KMS-11 (cell line): ENCODE data around the gene C19orf67.

ENCODE experiments used
- H2AFZ ChIP-seq: fragments of 200-600 bp; sonication (generic); 2 replicates; pipeline ENCODE4 v1.6.1; 2016; ENCODE audit warnings: antibody characterized with exemption, mixed run types, low read depth
- H3K27ac ChIP-seq: fragments of 200-600 bp; sonication (generic); 2 replicates; pipeline ENCODE4 v1.6.1; 2016; ENCODE audit warnings: mild to moderate bottlenecking, mixed run types
- H3K27me3 ChIP-seq: fragments of 200-600 bp; sonication (generic); 2 replicates; pipeline ENCODE4 v1.6.1; 2017; ENCODE audit warnings: mild to moderate bottlenecking, low read depth, mixed run types, moderate library complexity; ENCODE audit not compliant: insufficient read depth
- H3K36me3 ChIP-seq: fragments of 200-600 bp; sonication (generic); 2 replicates; pipeline ENCODE4 v1.6.1; 2017; ENCODE audit warnings: mild to moderate bottlenecking, mixed run types; ENCODE audit not compliant: insufficient read depth
- H3K4me1 ChIP-seq: fragments of 200-600 bp; sonication (generic); 2 replicates; pipeline ENCODE4 v1.6.1; 2016; ENCODE audit warnings: mild to moderate bottlenecking, low read depth, mixed run types; ENCODE audit not compliant: poor library complexity, severe bottlenecking
- H3K4me2 ChIP-seq: fragments of 200-600 bp; sonication (generic); 2 replicates; pipeline ENCODE4 v1.7.0; 2016; ENCODE audit warnings: mild to moderate bottlenecking, mixed run types
- H3K4me3 ChIP-seq: fragments of 200-600 bp; sonication (generic); IDR thresholded peaks from 2 replicates; pipeline ENCODE4 v1.6.1; 2017; ENCODE audit warnings: low read depth, low read length, mixed read lengths; ENCODE audit not compliant: insufficient read depth
- H3K79me2 ChIP-seq: fragments of 200-600 bp; sonication (generic); 2 replicates; pipeline ENCODE4 v1.6.1; 2016; ENCODE audit warnings: low read depth, mixed run types; ENCODE audit not compliant: insufficient read depth
- H3K9ac ChIP-seq: fragments of 200-600 bp; sonication (generic); 2 replicates; pipeline ENCODE4 v1.6.1; 2016; ENCODE audit warnings: mild to moderate bottlenecking, mixed run types
- H4K20me1 ChIP-seq: fragments of 200-600 bp; sonication (generic); 2 replicates; pipeline ENCODE4 v1.6.1; 2016; ENCODE audit warnings: mild to moderate bottlenecking, mixed run types; ENCODE audit not compliant: insufficient read depth
- CTCF ChIP-seq: fragments of 200-600 bp; sonication (generic); conservative IDR thresholded peaks from 2 replicates; pipeline ENCODE4 v1.6.1; 2017; ENCODE audit warnings: low read depth, mild to moderate bottlenecking, antibody characterized with exemption, low read length, moderate library complexity, mixed read lengths

Gene C19orf67

GRCh38 chr19:14085309-14085995 is at the start of gene C19orf67:
C19orf67 (minus strand) TSS chr19:14085783; CDS start chr19:14085627, 156 bp downstream.
- H3K4me3 ChIP-seq = no peak within 1 kb of the TSS

DNA sequence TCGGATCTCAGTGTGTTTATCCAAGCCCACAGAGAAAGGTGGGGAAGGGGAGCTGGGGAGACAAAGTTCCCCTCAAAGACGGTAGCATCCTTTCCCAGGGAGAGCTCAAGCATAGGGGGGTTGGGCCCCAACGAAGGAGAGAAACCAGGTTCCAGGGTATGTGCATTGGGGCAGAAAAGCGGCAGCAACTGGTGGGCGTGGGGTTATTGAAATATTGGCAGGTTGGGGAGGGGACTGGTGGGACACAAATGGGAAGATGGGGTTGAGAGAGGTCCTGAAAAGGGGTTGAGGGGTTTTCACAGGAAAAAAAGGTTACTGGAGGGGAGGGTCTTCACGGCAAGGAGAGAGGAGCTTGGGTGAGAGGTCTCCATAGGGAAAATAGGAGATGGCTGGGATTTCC is 49.8 kb upstream of the C19orf67 start:
- Histone ChIP-seq H3K27ac (no peak overlapping the region), H2AFZ (no peak overlapping the region), H3K4me1 (peaks cover 24% of the 10 kb centered on the region), H3K27me3 (no peaks in the 10 kb centered on the region), H3K4me3 (no peak overlapping the region), H3K4me2 (peak overlapping the region; percentile 62), H3K79me2 (peaks cover 28% of the 10 kb centered on the region), H3K36me3 (no peaks in the 10 kb centered on the region), H3K9ac (peak overlapping the region; percentile 61; the same call in 1 of the 2 replicates), H4K20me1 (no peaks in the 10 kb centered on the region)
- TF ChIP-seq CTCF = no peak

More at GRCh38 chr19:14085309-14085995, at the start of gene C19orf67:
- Histone ChIP-seq H2AFZ (no peak within 1 kb of the TSS), H3K36me3 (no peaks in the 10 kb centered on the region), H3K27ac (no peak within 1 kb of the TSS), H3K9ac (no peak within 1 kb of the TSS), H3K4me2 (no peak within 1 kb of the TSS), H3K79me2 (no peaks in the 10 kb centered on the region), H4K20me1 (no peaks in the 10 kb centered on the region), H3K27me3 (no peaks in the 10 kb centered on the region), H3K4me1 (peaks cover 6% of the 10 kb centered on the region)
- TF ChIP-seq CTCF = no peak

DNA sequence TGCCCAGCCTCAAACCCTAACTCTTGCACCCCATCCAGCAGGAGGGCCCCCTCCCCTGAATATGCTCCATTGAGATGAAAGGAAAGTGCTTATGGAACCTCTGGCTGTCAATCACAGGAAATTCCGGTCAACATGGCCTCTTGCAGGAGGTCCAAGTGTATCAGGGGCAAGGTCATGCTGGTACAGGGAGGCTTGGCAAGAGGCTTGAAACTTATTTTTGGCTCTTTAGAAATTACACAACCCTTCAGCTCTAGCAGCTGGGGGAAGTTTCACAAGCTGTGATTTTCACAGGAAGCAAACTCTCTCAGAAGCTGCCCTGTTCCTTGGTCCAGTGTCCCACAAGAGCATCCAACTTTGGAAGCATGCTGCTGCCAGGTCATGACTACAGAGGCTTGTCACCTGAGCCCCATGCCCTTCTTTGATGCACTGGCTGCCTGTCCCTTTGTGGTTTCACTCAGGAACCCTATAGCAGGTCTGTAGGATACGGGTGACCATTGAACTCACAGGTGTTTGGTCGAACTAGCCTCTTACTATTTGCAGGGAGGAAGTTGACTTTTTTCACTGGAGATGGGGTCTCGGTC is 42.4 kb upstream of the C19orf67 start:
- peak overlapping the region; percentile 71 for H3K4me2 ChIP-seq
- H3K27me3 ChIP-seq = no peaks in the 10 kb centered on the region
- peak overlapping the region; percentile 49; the same call in 1 of the 2 replicates for H3K27ac ChIP-seq
- no peak overlapping the region for H2AFZ ChIP-seq
- peaks cover 8% of the 10 kb centered on the region; the same call in 1 of the 2 replicates for H3K79me2 ChIP-seq
- H3K4me3 ChIP-seq = no peak overlapping the region
- H4K20me1 ChIP-seq = no peaks in the 10 kb centered on the region
- H3K36me3 ChIP-seq = no peaks in the 10 kb centered on the region
- peaks cover 39% of the 10 kb centered on the region for H3K4me1 ChIP-seq
- TF ChIP-seq CTCF = no peak
- no peak overlapping the region for H3K9ac ChIP-seq

- Histone ChIP-seq H4K20me1 (no peaks in the 10 kb centered on the region), H3K4me3 (no peak overlapping the region), H3K27me3 (no peaks in the 10 kb centered on the region), H3K9ac (no peak overlapping the region), H3K36me3 (no peaks in the 10 kb centered on the region), H3K4me2 (peak overlapping the region; percentile 71; the same call in 1 of the 2 replicates), H3K4me1 (peaks cover 39% of the 10 kb centered on the region), H2AFZ (no peak overlapping the region), H3K27ac (no peak overlapping the region), H3K79me2 (peaks cover 1% of the 10 kb centered on the region; the same call in 1 of the 2 replicates)
- no peak for TF ChIP-seq CTCF
Observed at GRCh38 chr19:14127176-14127575, 41.6 kb upstream of the C19orf67 start.
